PC-3 (cell line): ENCODE measurements around the gene TAS1R1. TPM values are rescaled to one million over a fixed set of nuclear protein-coding genes. Genes with fewer than 3 reads are reported as not detected.

Source experiments
- ATAC-seq: fragments of 200-7000 bp; cut with Tn5 transposase; 2 replicates; pipeline ENCODE4 v1.9.1; 2020; ENCODE audit warnings: mild to moderate bottlenecking, moderate library complexity
- BruUV-seq: library from RNA; stranded (reverse); fragments of 400-500 nt; replicated peaks from 2 replicates; lab custom pipeline; 2021; lab: Mats Ljungman, UMichigan
- CTCF ChIA-PET: fragments of 300-600 bp; sonication (Branson Sonifier 250); formaldehyde crosslinking; loops from one replicate; lab custom pipeline; 2022; ENCODE audit warnings: antibody characterized with exemption; lab: Charles Lee
- POLR2A ChIA-PET: fragments of 300-600 bp; sonication (Branson Sonifier 250); formaldehyde crosslinking; loops from one replicate; lab custom pipeline; 2022; ENCODE audit warnings: antibody characterized with exemption; ENCODE audit not compliant: unreplicated experiment; lab: Charles Lee
- DNase-seq: peaks from one replicate; pipeline ENCODE4 v3.0.0-alpha.2; 2015
- H2AFZ ChIP-seq: fragments of 300-600 bp; sonication (generic); 2 replicates; pipeline ENCODE4 v1.6.0; 2016; ENCODE audit warnings: antibody characterized with exemption, low read length
- H3F3A ChIP-seq: fragments of 300-600 bp; sonication (generic); one replicate; pipeline ENCODE4 v1.6.0; 2017; ENCODE audit warnings: antibody characterized with exemption, low read length, control low read depth, mild to moderate bottlenecking; ENCODE audit not compliant: unreplicated experiment
- H3K27ac ChIP-seq: fragments of 300-600 bp; sonication (generic); 2 replicates; pipeline ENCODE4 v1.5.1; 2016; ENCODE audit warnings: mild to moderate bottlenecking, low read length
- H3K27me3 ChIP-seq: fragments of 300-600 bp; sonication (generic); 2 replicates; pipeline ENCODE4 v1.6.1; 2016; ENCODE audit warnings: low read length, mixed read lengths
- H3K36me3 ChIP-seq: fragments of 300-600 bp; sonication (generic); 2 replicates; pipeline ENCODE4 v1.6.1; 2016; ENCODE audit warnings: low read depth, mixed run types, low read length, mixed read lengths
- H3K4me1 ChIP-seq: fragments of 300-600 bp; sonication (generic); 2 replicates; pipeline ENCODE4 v1.5.1; 2016; ENCODE audit warnings: low read length; ENCODE audit not compliant: insufficient read depth
- H3K4me2 ChIP-seq: fragments of 300-600 bp; sonication (generic); 2 replicates; pipeline ENCODE4 v1.6.0; 2016; ENCODE audit warnings: low read length
- H3K4me3 ChIP-seq: fragments of 300-600 bp; sonication (generic); 2 replicates; pipeline ENCODE4 v1.5.1; 2016; ENCODE audit warnings: mild to moderate bottlenecking, low read length, mixed read lengths
- H3K79me2 ChIP-seq: fragments of 300-600 bp; sonication (generic); 2 replicates; pipeline ENCODE4 v1.6.1; 2017; ENCODE audit warnings: low read length, mixed read lengths
- H3K9ac ChIP-seq: fragments of 300-600 bp; sonication (generic); 2 replicates; pipeline ENCODE4 v1.6.0; 2016; ENCODE audit warnings: mild to moderate bottlenecking, low read length
- H3K9me2 ChIP-seq: fragments of 300-600 bp; sonication (generic); replicated peaks from 2 replicates; pipeline ENCODE4 v1.6.1; 2016; ENCODE audit warnings: mixed run types, low read length, mixed read lengths
- H3K9me3 ChIP-seq: fragments of 300-600 bp; sonication (generic); 2 replicates; pipeline ENCODE4 v1.6.1; 2016; ENCODE audit warnings: low read length, mixed read lengths
- H4K20me1 ChIP-seq: fragments of 300-600 bp; sonication (generic); 2 replicates; pipeline ENCODE4 v1.6.1; 2016; ENCODE audit warnings: low read length, mixed read lengths
- CTCF ChIP-seq: fragments of 300-600 bp; sonication (generic); conservative IDR thresholded peaks from 2 replicates; pipeline ENCODE4 v1.5.1; 2017; ENCODE audit warnings: antibody characterized with exemption, low read depth, mild to moderate bottlenecking, low read length
- EZH2 ChIP-seq: fragments of 300-600 bp; sonication (generic); IDR thresholded peaks from one replicate; pipeline ENCODE4 v1.6.1; 2017; ENCODE audit warnings: antibody characterized with exemption, mild to moderate bottlenecking, low read length; ENCODE audit not compliant: unreplicated experiment
- EZH2phosphoT487 ChIP-seq: fragments of 300-600 bp; sonication (generic); IDR thresholded peaks from 2 replicates; pipeline ENCODE4 v1.6.1; 2018; ENCODE audit warnings: mild to moderate bottlenecking, antibody characterized with exemption, low read length, borderline replicate concordance
- intact Hi-C: fragments of 100-400 bp; cut with micrococcal nuclease; formaldehyde crosslinking; loops from 2 replicates; pipeline ENCODE4 v1.9.0; 2023
- total RNA-seq: library from RNA; depleted of rRNA; stranded (reverse); fragments of >200 nt; gene quantifications from 2 replicates; pipeline ENCODE4 v1.2.3, GENCODE V29; 2014

Gene TAS1R1
- total RNA-seq, 1 experiment from 2014 or later, result not detected

DNA sequence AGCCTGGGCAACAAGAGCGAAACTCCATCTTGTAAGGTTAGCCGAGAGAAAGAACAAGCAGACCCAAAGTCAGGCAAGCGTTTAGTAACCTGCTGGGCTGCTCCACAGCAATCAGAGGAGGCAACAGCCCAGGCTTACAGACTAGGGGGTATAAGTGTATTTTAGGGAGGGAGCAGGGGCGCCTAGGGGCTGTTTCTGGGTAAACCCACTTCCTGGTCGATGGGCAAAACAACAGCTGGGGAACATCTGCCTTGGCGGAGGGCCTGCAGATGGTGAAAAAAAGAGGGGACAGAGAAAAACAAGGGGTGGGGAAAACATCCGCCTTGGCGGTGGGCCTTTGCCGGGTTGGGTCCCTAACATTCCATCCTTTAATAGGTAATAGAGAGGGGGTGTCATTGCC, 5.2 kb downstream of the TAS1R1 start:
- no TSS peak for BruUV-seq
- intact Hi-C loops, result no loop called here
- Histone ChIP-seq H3K4me2 (no peak overlapping the region), H3K36me3 (no peaks in the 10 kb centered on the region), H3K4me3 (no peak overlapping the region), H3K4me1 (no peaks in the 10 kb centered on the region), H3K9me2 (no peaks in the 10 kb centered on the region), H3K9me3 (no peaks in the 10 kb centered on the region), H3K79me2 (no peaks in the 10 kb centered on the region), H3K9ac (no peak overlapping the region), H4K20me1 (no peaks in the 10 kb centered on the region), H3F3A (no peaks in the 10 kb centered on the region), H2AFZ (no peak overlapping the region), H3K27me3 (peaks cover 30% of the 10 kb centered on the region), H3K27ac (no peak overlapping the region)
- DNase-seq (no peak), ATAC-seq (no peak)
- ChIA-PET POLR2A (no interaction called here), CTCF (no interaction called here)
- no peak for TF ChIP-seq EZH2
- TF ChIP-seq CTCF, result no peak
- no peak for TF ChIP-seq EZH2phosphoT487

- H3K4me1 ChIP-seq, result no peaks in the 10 kb centered on the region
- no peak overlapping the region for H2AFZ ChIP-seq
- CTCF ChIA-PET, result interaction anchor here (0.6 kb wide), 1 partner anchor 11 kb away, joined by 7 read pairs; no protein-coding TSS in a partner anchor
- no peak overlapping the region for H3K9ac ChIP-seq
- peaks cover 3% of the 10 kb centered on the region; the same call in 1 of the 2 replicates for H3K9me3 ChIP-seq
- H3K9me2 ChIP-seq, result no peaks in the 10 kb centered on the region
- TF ChIP-seq EZH2phosphoT487 (no peak), CTCF (no peak), EZH2 (no peak)
- intact Hi-C loops, result no loop called here
- no peaks in the 10 kb centered on the region for H3F3A ChIP-seq
- H3K79me2 ChIP-seq, result no peaks in the 10 kb centered on the region
- DNase-seq (no peak), ATAC-seq (no peak)
- no peaks in the 10 kb centered on the region for H4K20me1 ChIP-seq
- H3K4me3 ChIP-seq, result no peak overlapping the region
- H3K4me2 ChIP-seq, result peak overlapping the region; percentile 35
- H3K27me3 ChIP-seq, result peaks cover 23% of the 10 kb centered on the region
- no peaks in the 10 kb centered on the region for H3K36me3 ChIP-seq
- BruUV-seq, result no TSS peak
- POLR2A ChIA-PET, result no interaction called here
- H3K27ac ChIP-seq, result no peak overlapping the region
Measured at GRCh38 chr1:6569033-6569432, 13.9 kb downstream of the TAS1R1 start.

DNA sequence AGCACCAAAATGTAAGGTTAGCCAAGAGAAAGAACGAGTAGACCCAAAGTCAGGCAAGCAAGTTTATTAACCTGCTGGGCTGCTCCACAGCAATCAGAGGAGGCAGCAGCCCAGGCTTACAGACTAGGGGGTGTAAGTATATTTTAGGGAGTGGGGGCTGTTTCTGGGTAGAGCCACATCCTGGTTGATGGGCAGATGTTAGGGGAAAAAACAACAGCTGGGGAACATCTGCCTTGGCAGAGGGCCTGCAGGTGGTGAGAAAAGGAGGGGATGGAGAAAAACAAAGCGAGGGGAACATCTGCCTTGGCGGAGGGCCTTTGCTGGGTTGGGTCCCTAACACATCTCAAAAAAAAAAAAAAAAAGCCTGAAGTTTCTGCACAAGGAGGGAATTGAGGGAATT, 15.0 kb downstream of the TAS1R1 start:
- no peak overlapping the region for H3K4me3 ChIP-seq
- H3K27ac ChIP-seq, result no peak overlapping the region
- no TSS peak for BruUV-seq
- H2AFZ ChIP-seq, result no peak overlapping the region
- H3K9ac ChIP-seq, result no peak overlapping the region
- H3K27me3 ChIP-seq, result peaks cover 13% of the 10 kb centered on the region
- ChIA-PET CTCF (no interaction called here), POLR2A (interaction anchor here (0.6 kb wide), 1 partner anchor 71 kb away, joined by 6 read pairs; no protein-coding TSS in a partner anchor)
- H3K79me2 ChIP-seq, result no peaks in the 10 kb centered on the region
- no peaks in the 10 kb centered on the region for H3K36me3 ChIP-seq
- intact Hi-C loops, result no loop called here
- H3K4me1 ChIP-seq, result no peaks in the 10 kb centered on the region
- H3K9me3 ChIP-seq, result peaks cover 3% of the 10 kb centered on the region; the same call in 1 of the 2 replicates
- no peak for DNase-seq
- H3K4me2 ChIP-seq, result no peak overlapping the region
- H4K20me1 ChIP-seq, result no peaks in the 10 kb centered on the region
- H3K9me2 ChIP-seq, result no peaks in the 10 kb centered on the region
- H3F3A ChIP-seq, result no peaks in the 10 kb centered on the region
- TF ChIP-seq EZH2 (no peak), EZH2phosphoT487 (no peak), CTCF (no peak)
- ATAC-seq, result no peak
